Measurements from ENCODE around the gene RORC.
"Not testable (repeated sequence)": the region's sequence is repeated elsewhere in the genome, so short reads cannot be mapped to it uniquely, and the experiment has no call there.

The RORC gene

GRCh38 chr1:151805066-151805820 lies 26.4 kb downstream of the RORC start, which contains the start of gene LINGO4:
Gene LINGO4, minus strand, starts transcription at chr1:151805419. Its CDS starts 2,715 bp downstream, at chr1:151802704.
- DNase-seq (ENCODE audit: low read depth in 2 of 2): no peak

- no peak for DNase-seq (ENCODE audit: low read depth in 2 of 2)
Measured at GRCh38 chr1:151803915-151804314, 27.7 kb downstream of the RORC start.

GRCh38 chr1:151803164-151803563 lies 28.4 kb downstream of the RORC start:
- no peak for DNase-seq (ENCODE audit: low read depth in 2 of 2)

GRCh38 chr1:151802372-151802771 lies 29.2 kb downstream of the RORC start:
- no peak for DNase-seq (ENCODE audit: low read depth in 2 of 2)

- DNase-seq (ENCODE audit: low read depth in 2 of 2): no peak
Measured at GRCh38 chr1:151801846-151802245, 29.8 kb downstream of the RORC start.

- no peak for DNase-seq (ENCODE audit: low read depth in 2 of 2)
Measured at GRCh38 chr1:151801310-151801820, 30.2 kb downstream of the RORC start.

GRCh38 chr1:151800830-151801229 lies 30.8 kb downstream of the RORC start:
- no peak for DNase-seq (ENCODE audit: low read depth in 2 of 2)

- DNase-seq (ENCODE audit: low read depth in 2 of 2): no peak
Measured at GRCh38 chr1:151799179-151800022, 32.2 kb downstream of the RORC start.

GRCh38 chr1:151798571-151798970 lies 33.0 kb downstream of the RORC start:
- no peak for DNase-seq (ENCODE audit: low read depth in 2 of 2)

- DNase-seq (ENCODE audit: low read depth in 2 of 2): no peak
Measured at GRCh38 chr1:151790940-151791651, 40.5 kb downstream of the RORC start.

- DNase-seq (ENCODE audit: low read depth in 2 of 2): peak; percentile 96 to 99
Measured at GRCh38 chr1:151790071-151790939, 41.3 kb downstream of the RORC start, which contains the start of gene TDRKH. Gene TDRKH, minus strand, starts transcription at chr1:151790500. Its CDS starts 7,478 bp downstream, at chr1:151783022.

GRCh38 chr1:151787689-151788088 lies 43.9 kb downstream of the RORC start:
- no peak for DNase-seq (ENCODE audit: low read depth in 2 of 2)

- DNase-seq (ENCODE audit: low read depth in 2 of 2): no peak
Measured at GRCh38 chr1:151783796-151784195, 47.8 kb downstream of the RORC start.

GRCh38 chr1:151782741-151783140 lies 48.9 kb downstream of the RORC start:
- DNase-seq (ENCODE audit: low read depth in 2 of 2): no peak

GRCh38 chr1:151782026-151782425 lies 49.6 kb downstream of the RORC start:
- not testable (repeated sequence) for DNase-seq (ENCODE audit: low read depth in 2 of 2)

GRCh38 chr1:151780736-151781135 lies 50.9 kb downstream of the RORC start:
- not testable (repeated sequence) for DNase-seq (ENCODE audit: low read depth in 2 of 2)

GRCh38 chr1:151779852-151780251 lies 51.8 kb downstream of the RORC start:
- no peak for DNase-seq (ENCODE audit: low read depth in 2 of 2)

- no peak for DNase-seq (ENCODE audit: low read depth in 2 of 2)
Measured at GRCh38 chr1:151777317-151777716, 54.3 kb downstream of the RORC start.

GRCh38 chr1:151776665-151777062 lies 54.9 kb downstream of the RORC start:
- no peak for DNase-seq (ENCODE audit: low read depth in 2 of 2)

- DNase-seq (ENCODE audit: low read depth in 2 of 2): no peak
Measured at GRCh38 chr1:151775894-151776664, 55.5 kb downstream of the RORC start.
